GM12864 (cell line): Measurements from ENCODE around the gene PRDM2.
A peak's percentile ranks its signal among the peaks of the same experiment; 100 is the strongest.

Source experiments
- DNase-seq: peaks from one replicate; pipeline ENCODE4 v3.0.0-alpha.2; 2011; ENCODE audit warnings: low read depth
- H3K4me3 ChIP-seq: 2 replicates; pipeline ENCODE4 v1.5.1; 2011; ENCODE audit warnings: mild to moderate bottlenecking, low read depth, low read length, control low read depth
- TF ChIP-seq, protein P1 (sequence below): IDR thresholded peaks from 2 replicates; pipeline ENCODE4 v1.5.1; 2011; ENCODE audit warnings: low read depth, mild to moderate bottlenecking, moderate library complexity, low read length, control low read depth, inconsistent platforms; ENCODE audit errors: missing control alignments

Gene PRDM2

GRCh38 chr1:13808729-13809131, 108.7 kb downstream of the PRDM2 start:
- DNase-seq: no peak
- H3K4me3 ChIP-seq: no peak overlapping the region
- TF ChIP-seq, protein P1, sequence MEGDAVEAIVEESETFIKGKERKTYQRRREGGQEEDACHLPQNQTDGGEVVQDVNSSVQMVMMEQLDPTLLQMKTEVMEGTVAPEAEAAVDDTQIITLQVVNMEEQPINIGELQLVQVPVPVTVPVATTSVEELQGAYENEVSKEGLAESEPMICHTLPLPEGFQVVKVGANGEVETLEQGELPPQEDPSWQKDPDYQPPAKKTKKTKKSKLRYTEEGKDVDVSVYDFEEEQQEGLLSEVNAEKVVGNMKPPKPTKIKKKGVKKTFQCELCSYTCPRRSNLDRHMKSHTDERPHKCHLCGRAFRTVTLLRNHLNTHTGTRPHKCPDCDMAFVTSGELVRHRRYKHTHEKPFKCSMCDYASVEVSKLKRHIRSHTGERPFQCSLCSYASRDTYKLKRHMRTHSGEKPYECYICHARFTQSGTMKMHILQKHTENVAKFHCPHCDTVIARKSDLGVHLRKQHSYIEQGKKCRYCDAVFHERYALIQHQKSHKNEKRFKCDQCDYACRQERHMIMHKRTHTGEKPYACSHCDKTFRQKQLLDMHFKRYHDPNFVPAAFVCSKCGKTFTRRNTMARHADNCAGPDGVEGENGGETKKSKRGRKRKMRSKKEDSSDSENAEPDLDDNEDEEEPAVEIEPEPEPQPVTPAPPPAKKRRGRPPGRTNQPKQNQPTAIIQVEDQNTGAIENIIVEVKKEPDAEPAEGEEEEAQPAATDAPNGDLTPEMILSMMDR: no peak

DNA sequence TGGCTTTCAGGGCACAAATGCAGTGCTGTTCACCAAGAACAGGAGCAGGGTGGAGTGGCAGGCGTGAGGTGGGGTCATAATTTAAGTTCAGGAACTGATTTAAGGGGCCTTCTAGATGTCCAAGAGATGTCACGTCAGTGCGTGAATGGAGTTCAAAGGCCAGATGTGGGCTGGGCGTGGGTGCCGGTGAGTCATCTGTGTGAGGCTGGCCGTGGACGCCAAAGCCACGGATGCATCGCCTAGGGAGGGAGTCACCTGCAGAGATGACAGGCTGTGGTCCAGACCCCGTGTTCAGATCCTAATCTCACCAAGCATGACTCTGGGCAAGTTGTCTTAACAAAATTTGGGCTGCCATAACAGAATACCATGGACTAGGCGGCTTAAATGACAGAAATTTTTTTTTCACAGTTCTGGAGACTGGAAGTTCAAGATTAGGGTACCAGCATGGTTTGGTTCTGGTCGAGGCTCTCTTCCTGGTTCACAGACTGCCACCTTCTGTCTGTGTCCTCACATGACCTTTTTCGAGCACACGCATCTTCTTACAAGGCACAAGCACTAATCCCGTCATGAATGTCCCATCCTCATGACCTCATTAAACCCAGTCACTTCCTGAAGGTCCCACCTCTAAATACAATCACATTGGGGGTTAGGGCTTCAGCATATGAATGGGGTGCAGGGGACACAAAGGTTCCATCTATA, 109.6 kb downstream of the PRDM2 start:
- TF ChIP-seq, protein P1: peak; percentile 25
- DNase-seq: no peak
- no peak overlapping the region for H3K4me3 ChIP-seq

GRCh38 chr1:13812456-13813397, 112.7 kb downstream of the PRDM2 start:
- DNase-seq: no peak
- no peak overlapping the region for H3K4me3 ChIP-seq
- TF ChIP-seq, protein P1: no peak

- TF ChIP-seq, protein P1: peak; percentile 91
- no peak for DNase-seq
- no peak overlapping the region for H3K4me3 ChIP-seq
These were observed 113.5 kb downstream of the PRDM2 start for GRCh38 chr1:13813398-13814012.

DNA sequence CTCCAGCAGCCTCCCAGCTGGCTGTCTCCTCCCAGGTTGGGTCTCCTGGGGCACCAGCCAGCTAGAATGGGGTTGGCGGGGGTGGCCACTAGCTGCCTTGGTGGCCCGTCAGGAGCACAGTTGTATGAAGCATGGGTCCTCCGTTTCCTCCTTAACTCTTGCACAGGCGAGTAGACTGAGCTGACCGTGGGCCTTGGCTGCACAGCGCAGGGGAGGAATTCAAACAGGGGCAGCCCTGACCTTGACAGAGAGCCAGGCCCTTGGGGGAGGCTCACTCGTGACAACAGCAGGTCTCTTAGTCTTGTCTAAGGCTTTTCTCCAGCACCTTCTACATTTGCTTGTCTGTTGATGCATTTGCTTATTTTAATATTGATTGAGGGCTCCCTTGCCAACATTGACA, 114.1 kb downstream of the PRDM2 start:
- TF ChIP-seq, protein P1: no peak
- no peak for DNase-seq
- no peak overlapping the region for H3K4me3 ChIP-seq

DNA sequence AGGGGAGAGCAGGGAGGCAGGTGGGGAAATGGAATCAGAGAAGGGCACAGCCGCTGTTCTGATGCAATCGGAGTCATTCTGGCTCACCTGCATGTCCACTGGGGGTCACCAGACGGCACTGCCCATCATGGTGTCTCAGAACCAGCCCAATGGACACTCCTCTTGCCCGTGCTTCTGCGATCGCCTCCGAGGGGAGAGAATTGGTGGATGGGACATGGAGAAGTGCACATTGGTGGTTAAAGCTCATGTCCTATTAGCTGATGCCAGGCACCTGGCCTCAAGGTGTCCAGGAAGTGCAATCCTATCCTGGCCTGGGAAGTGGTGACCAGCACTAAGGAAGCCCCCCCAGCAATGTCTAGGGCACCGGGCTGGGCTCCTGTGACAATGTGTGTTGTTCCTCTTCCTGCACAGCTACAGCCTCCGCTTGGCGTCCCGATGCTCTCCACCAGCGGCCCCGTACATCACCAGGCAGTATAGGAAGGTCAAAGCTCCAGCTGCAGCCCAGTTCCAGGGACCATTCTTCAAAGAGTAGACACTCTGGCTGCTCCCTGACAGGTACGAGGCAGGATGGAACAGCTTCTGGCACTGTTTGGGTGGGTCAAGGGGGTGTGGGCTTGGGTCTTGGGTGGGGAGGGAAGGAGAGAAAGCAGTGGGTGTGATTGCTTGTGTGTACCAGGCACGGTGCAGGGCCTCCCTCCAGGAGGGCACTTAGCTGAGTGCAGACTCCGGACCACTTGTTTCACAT, 116.2 kb downstream of the PRDM2 start:
- DNase-seq: no peak
- TF ChIP-seq, protein P1: no peak
- no peak overlapping the region for H3K4me3 ChIP-seq
